ENCODE data around the gene DOC2A. TPM values are rescaled to one million over a fixed set of nuclear protein-coding genes. Genes with fewer than 3 reads are reported as not detected.

DOC2A gene
- polyA plus RNA-seq, 2 donors: 0.69 to 3.0 TPM

DNA sequence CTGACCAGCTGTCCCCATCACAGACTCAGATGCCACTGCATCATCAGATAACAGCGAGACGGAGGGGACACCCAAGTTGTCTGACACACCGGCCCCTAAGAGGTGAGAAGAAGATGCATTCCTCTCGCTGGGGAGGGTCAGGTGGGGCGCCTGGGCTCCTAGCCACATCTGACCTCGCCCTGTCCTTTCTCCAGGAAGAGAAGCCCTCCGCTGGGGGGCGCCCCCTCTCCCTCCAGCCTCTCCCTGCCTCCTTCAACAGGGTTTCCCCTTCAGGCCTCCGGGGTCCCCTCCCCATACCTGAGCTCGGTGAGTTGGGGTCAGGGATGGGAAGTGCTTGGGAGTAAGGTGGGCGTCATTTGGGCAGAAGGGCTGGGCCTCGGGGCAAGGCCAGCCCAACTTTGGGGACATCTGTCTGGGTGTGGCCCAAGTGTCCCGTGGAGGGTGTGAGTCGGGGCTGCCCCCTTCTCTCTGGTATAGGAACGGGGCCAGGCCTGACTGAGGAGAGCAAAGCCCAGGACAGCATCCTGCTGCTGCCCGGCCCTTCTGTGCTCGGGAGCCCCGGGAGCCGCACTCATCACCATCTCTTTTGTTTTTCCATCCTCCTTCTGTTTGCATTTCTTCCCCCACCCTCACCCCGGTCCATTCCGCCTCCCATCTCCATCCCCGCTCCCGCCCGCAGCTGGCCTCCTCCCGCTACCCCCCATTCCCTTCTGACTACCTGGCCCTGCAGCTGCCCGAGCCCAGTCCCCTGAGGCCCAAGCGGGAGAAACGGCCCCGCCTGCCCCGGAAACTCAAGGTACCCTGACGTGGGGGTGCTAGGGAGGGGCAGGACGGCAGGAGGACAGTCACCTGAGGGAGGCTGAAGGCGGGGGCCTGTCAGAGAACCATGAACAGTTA lies 9.8 kb downstream of the DOC2A start:
- no peak overlapping the region for H3K4me3 ChIP-seq (ENCODE audit: low read depth in 1 of 2, low read length in 2 of 2)
- peaks cover 0 to 18% of the 10 kb centered on the region in 2 donors for H3K36me3 ChIP-seq (ENCODE audit: control insufficient read depth in 2 of 2, insufficient read depth in 2 of 2, low read length in 1 of 2)
- no peaks in the 10 kb centered on the region for H3K27me3 ChIP-seq (ENCODE audit: control insufficient read depth in 1 of 2, insufficient read depth in 2 of 2, low read length in 2 of 2)
- H3K4me1 ChIP-seq (ENCODE audit: control insufficient read depth in 2 of 2, insufficient read depth in 2 of 2, low read length in 1 of 2): peaks cover 0 to 5% of the 10 kb centered on the region in 2 donors
- 82 to 84% methylated on average over 33 of the region's 33 CpGs for WGBS, 2 donors
- H3K9me3 ChIP-seq (ENCODE audit: control insufficient read depth in 2 of 2, insufficient read depth in 1 of 2, low read depth in 1 of 2, low read length in 1 of 2): no peaks in the 10 kb centered on the region
- H3K27ac ChIP-seq (ENCODE audit: low read depth in 2 of 2, low read length in 1 of 2): no peak overlapping the region

DNA sequence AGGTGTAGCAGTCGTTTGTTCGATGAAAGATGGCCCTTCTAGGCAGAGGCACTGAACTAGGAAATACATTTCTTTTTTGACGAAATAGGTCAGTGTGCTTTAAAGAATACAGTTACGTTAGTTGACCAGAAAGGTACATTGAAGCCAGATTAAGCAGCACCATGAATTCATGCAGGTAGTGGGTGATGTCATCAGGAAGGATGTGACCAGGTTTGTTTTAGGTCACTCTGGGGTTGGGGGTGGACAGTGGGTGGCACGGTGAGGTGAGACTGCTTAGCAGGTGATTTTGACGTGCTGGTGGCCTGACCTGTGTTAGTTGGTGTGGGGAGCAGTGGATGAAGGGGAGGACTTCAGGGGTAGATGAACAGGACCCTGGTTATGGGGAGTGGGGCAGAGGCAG lies 11.2 kb downstream of the DOC2A start:
- H3K27me3 ChIP-seq (ENCODE audit: control insufficient read depth in 1 of 2, insufficient read depth in 2 of 2, low read length in 2 of 2): no peaks in the 10 kb centered on the region

DNA sequence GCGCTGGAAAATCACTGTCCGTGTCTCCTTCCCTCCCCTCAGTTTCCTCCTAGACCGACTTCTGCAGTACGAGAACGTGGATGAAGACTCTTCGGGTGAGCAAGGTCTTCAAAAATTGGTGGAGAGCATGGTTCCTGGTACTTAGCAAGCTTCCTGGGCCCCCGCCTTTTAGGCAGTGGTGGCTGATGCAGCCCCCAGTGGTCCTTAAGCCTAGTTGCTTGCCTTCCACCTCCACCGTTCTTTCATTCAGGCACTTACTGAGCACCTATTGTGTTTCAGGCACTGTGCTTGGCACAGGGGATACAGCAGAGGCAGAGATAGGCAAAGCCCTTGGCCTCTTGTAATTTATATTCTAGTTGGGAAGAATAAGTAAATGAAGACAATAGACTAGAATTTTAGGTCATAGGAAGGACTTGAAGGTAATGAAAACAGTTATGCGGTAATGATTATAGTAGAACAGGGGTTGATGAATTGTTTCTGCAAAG lies 14.0 kb downstream of the DOC2A start:
- Histone ChIP-seq H3K4me3 (ENCODE audit: low read depth in 1 of 2, low read length in 2 of 2) (peak overlapping the region; percentile 68 to 77), H3K4me1 (ENCODE audit: control insufficient read depth in 2 of 2, insufficient read depth in 2 of 2, low read length in 1 of 2) (peaks cover 8% of the 10 kb centered on the region in 2 donors), H3K36me3 (ENCODE audit: control insufficient read depth in 2 of 2, insufficient read depth in 2 of 2, low read length in 1 of 2) (peaks cover 12 to 24% of the 10 kb centered on the region in 2 donors), H3K9me3 (ENCODE audit: control insufficient read depth in 2 of 2, insufficient read depth in 1 of 2, low read depth in 1 of 2, low read length in 1 of 2) (no peaks in the 10 kb centered on the region), H3K27ac (ENCODE audit: low read depth in 2 of 2, low read length in 1 of 2) (peak overlapping the region in 1 of 2 donors; percentile 78), H3K27me3 (ENCODE audit: control insufficient read depth in 1 of 2, insufficient read depth in 2 of 2, low read length in 2 of 2) (no peaks in the 10 kb centered on the region)
- WGBS, 2 donors: 16 to 20% methylated on average over 9 of the region's 9 CpGs

More for the DNA sequence above, 11.2 kb downstream of the DOC2A start:
- Histone ChIP-seq H3K27ac (ENCODE audit: low read depth in 2 of 2, low read length in 1 of 2) (no peak overlapping the region), H3K4me3 (ENCODE audit: low read depth in 1 of 2, low read length in 2 of 2) (no peak overlapping the region), H3K9me3 (ENCODE audit: control insufficient read depth in 2 of 2, insufficient read depth in 1 of 2, low read depth in 1 of 2, low read length in 1 of 2) (no peaks in the 10 kb centered on the region), H3K4me1 (ENCODE audit: control insufficient read depth in 2 of 2, insufficient read depth in 2 of 2, low read length in 1 of 2) (peaks cover 2 to 5% of the 10 kb centered on the region in 2 donors), H3K36me3 (ENCODE audit: control insufficient read depth in 2 of 2, insufficient read depth in 2 of 2, low read length in 1 of 2) (peaks cover 0 to 18% of the 10 kb centered on the region in 2 donors)
- WGBS, 2 donors: 89 to 90% methylated on average over 6 of the region's 6 CpGs

DNA sequence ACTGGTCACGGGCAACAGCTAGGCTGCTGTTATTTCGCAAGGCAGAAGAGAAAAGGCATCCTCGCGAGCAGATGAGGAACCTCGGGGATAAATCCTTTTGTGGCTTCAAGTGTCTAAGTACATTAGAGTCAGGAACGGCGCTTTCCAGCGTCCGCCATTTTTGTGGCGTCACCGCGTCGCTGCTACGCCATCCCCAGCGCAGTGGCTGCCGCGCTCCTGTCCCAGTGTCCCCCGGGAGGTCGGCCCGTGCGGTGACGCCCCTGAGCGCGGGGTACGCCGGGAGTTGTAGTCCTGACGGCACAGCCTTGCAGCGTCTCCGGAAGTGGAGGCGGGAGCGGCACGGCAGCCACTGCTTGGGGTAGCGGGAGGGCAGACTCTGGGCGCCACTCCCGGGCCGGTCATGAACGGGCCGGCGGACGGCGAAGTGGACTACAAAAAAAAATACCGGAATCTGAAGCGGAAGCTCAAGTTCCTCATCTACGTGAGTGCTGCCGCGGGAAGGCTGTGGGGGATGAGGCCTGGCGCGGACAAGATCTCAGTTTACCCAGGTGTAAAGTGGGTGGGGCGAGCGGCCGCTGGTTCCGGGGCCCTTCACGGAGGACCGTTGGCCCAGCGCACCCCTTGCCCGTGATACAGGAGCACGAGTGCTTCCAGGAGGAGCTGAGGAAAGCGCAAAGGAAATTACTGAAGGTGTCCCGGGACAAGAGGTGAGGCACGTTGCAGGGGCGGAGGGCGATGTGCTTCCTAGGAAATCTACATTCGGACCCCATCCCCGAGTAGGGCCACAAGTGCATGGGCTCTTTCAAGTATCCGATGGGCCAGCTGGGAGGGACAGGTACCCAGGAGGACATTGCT lies 14.7 kb downstream of the DOC2A start, which contains the start of gene INO80E:
Gene INO80E, plus strand, starts transcription at position 331 of the 855 bp plus-strand sequence. Its CDS starts 70 bp downstream, at position 401.
- Histone ChIP-seq H3K4me1 (ENCODE audit: control insufficient read depth in 2 of 2, insufficient read depth in 2 of 2, low read length in 1 of 2) (peaks cover 8% of the 10 kb centered on the region in 2 donors), H3K4me3 (ENCODE audit: low read depth in 1 of 2, low read length in 2 of 2) (peak within 1 kb of the TSS; percentile 68 to 77), H3K27me3 (ENCODE audit: control insufficient read depth in 1 of 2, insufficient read depth in 2 of 2, low read length in 2 of 2) (no peaks in the 10 kb centered on the region), H3K9me3 (ENCODE audit: control insufficient read depth in 2 of 2, insufficient read depth in 1 of 2, low read depth in 1 of 2, low read length in 1 of 2) (no peaks in the 10 kb centered on the region), H3K27ac (ENCODE audit: low read depth in 2 of 2, low read length in 1 of 2) (peak within 1 kb of the TSS; percentile 93 to 98), H3K36me3 (ENCODE audit: control insufficient read depth in 2 of 2, insufficient read depth in 2 of 2, low read length in 1 of 2) (peaks cover 12 to 25% of the 10 kb centered on the region in 2 donors)
- 0% methylated on average over 65 of the region's 65 CpGs for WGBS, 2 donors

DNA sequence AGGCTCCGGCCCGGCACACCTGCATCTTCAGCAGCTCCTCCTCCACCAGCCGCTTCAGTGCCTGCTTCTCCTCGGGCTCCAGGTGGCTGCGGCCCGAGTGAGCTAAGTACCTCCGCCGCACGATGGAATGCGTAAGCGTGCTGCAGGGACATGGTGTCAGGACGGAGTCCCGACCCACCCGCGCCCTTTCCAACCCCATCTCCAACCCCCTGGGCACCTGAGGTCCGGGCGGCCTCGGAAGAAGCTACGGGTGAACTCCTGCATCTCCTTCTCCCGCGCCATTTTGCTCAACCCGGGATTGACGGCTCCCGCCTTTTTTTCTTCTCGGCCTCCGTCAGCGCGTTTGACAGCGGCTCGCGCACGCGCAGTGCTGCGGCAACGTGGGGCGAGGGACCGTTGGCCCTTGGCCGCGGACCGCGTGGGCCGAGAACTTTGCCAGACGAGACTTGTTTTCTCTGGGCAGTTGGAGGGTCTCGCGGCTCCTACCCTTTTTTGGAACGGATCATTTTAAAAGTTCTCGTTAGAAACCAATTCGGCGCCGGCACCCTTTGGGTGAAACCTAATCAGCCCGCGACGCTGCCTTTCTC lies 15.4 kb downstream of the DOC2A start, which contains the start of gene HIRIP3:
Gene HIRIP3, minus strand, starts transcription at position 294 of the 587 bp plus-strand sequence. Its CDS starts 12 bp downstream, at position 282.
- no peaks in the 10 kb centered on the region for H3K9me3 ChIP-seq (ENCODE audit: control insufficient read depth in 2 of 2, insufficient read depth in 1 of 2, low read depth in 1 of 2, low read length in 1 of 2)
- 0 to 1% methylated on average over 53 of the region's 53 CpGs for WGBS, 2 donors
- no peaks in the 10 kb centered on the region for H3K27me3 ChIP-seq (ENCODE audit: control insufficient read depth in 1 of 2, insufficient read depth in 2 of 2, low read length in 2 of 2)
- peaks cover 12 to 25% of the 10 kb centered on the region in 2 donors for H3K36me3 ChIP-seq (ENCODE audit: control insufficient read depth in 2 of 2, insufficient read depth in 2 of 2, low read length in 1 of 2)
- peaks cover 8% of the 10 kb centered on the region in 2 donors for H3K4me1 ChIP-seq (ENCODE audit: control insufficient read depth in 2 of 2, insufficient read depth in 2 of 2, low read length in 1 of 2)
- peak within 1 kb of the TSS; percentile 93 to 98 for H3K27ac ChIP-seq (ENCODE audit: low read depth in 2 of 2, low read length in 1 of 2)
- peak within 1 kb of the TSS; percentile 68 to 77 for H3K4me3 ChIP-seq (ENCODE audit: low read depth in 1 of 2, low read length in 2 of 2)

DNA sequence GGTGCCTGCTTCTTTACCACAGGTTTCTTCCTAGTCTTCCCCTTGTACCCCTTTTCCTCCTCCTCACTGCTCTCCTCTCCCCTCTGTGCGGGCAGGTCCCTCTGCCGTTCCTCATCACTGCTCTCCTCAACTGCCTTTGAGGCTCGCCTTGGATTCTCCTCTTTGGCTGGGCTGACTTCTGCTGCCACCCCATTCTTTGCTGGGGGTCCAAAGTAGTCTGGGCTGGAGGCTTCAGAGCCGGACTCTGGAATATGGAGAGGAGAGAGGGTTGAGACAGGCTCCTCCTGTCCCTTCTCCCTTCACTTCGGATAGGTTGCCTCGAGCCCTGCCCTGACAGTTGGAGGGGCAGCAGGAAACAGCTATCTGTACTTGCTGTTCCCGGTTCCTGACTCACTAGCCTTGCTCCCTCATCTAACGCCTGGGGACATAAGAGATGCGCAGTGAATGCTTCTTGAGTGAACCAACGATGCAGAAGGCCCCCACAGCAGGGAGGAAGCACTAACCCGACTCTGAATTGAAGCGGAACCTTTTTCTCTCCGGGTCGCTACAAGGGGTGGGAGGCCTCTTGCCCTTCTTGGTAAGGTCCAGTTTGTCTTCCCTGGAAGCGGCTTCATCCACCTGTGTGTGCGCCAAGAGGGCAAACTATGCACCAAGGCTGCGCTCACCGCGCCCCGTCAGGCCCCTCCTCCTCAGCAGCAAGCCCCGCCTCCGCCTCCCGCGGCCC lies 16.1 kb downstream of the DOC2A start:
- Histone ChIP-seq H3K27ac (ENCODE audit: low read depth in 2 of 2, low read length in 1 of 2) (peak overlapping the region; percentile 93 to 98), H3K27me3 (ENCODE audit: control insufficient read depth in 1 of 2, insufficient read depth in 2 of 2, low read length in 2 of 2) (no peaks in the 10 kb centered on the region), H3K4me1 (ENCODE audit: control insufficient read depth in 2 of 2, insufficient read depth in 2 of 2, low read length in 1 of 2) (peaks cover 8% of the 10 kb centered on the region in 2 donors), H3K36me3 (ENCODE audit: control insufficient read depth in 2 of 2, insufficient read depth in 2 of 2, low read length in 1 of 2) (peaks cover 12 to 23% of the 10 kb centered on the region in 2 donors), H3K9me3 (ENCODE audit: control insufficient read depth in 2 of 2, insufficient read depth in 1 of 2, low read depth in 1 of 2, low read length in 1 of 2) (no peaks in the 10 kb centered on the region), H3K4me3 (ENCODE audit: low read depth in 1 of 2, low read length in 2 of 2) (peak overlapping the region; percentile 68 to 77)
- WGBS, 2 donors: 6 to 8% methylated on average over 24 of the region's 24 CpGs

DNA sequence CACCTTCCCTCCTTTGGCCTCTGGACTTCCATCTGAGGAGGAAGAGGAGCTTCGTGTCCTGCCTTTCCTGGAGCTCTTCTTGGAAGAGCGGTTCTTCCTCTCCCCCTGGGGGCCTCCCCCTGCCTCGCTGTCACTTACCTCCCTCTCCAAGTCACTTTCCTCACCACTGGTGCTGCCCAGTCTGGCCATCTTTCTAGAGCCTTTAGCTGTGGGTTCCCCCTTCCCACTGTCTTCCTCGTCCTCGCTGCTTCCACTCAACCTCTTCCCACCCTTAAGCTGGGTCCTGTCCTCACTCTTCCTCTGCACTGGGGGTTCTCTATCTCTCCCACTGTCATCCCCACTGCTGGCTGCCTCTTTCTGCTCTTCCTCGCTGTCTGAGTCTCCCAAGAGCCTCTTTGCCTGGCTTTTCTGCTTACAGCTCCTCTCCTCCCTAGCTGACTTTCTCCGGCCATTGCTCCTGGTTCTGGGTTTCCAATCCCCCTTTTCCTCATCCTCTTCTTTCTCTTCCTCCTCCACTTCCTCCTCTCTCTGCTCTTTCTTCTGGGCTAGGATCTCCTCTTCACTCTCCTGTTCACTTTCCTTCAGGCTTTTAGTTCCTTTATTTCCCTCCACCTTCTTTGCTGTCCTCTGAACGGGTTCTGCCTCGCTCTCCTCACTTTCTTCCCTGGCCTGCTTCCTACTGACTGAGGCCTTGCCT lies 16.8 kb downstream of the DOC2A start:
- Histone ChIP-seq H3K27ac (ENCODE audit: low read depth in 2 of 2, low read length in 1 of 2) (peak overlapping the region; percentile 93 to 98), H3K4me3 (ENCODE audit: low read depth in 1 of 2, low read length in 2 of 2) (no peak overlapping the region), H3K9me3 (ENCODE audit: control insufficient read depth in 2 of 2, insufficient read depth in 1 of 2, low read depth in 1 of 2, low read length in 1 of 2) (no peaks in the 10 kb centered on the region), H3K4me1 (ENCODE audit: control insufficient read depth in 2 of 2, insufficient read depth in 2 of 2, low read length in 1 of 2) (peaks cover 8% of the 10 kb centered on the region in 2 donors), H3K36me3 (ENCODE audit: control insufficient read depth in 2 of 2, insufficient read depth in 2 of 2, low read length in 1 of 2) (peaks cover 12 to 27% of the 10 kb centered on the region in 2 donors), H3K27me3 (ENCODE audit: control insufficient read depth in 1 of 2, insufficient read depth in 2 of 2, low read length in 2 of 2) (no peaks in the 10 kb centered on the region)
- WGBS, 2 donors: 82 to 92% methylated on average over 9 of the region's 9 CpGs

DNA sequence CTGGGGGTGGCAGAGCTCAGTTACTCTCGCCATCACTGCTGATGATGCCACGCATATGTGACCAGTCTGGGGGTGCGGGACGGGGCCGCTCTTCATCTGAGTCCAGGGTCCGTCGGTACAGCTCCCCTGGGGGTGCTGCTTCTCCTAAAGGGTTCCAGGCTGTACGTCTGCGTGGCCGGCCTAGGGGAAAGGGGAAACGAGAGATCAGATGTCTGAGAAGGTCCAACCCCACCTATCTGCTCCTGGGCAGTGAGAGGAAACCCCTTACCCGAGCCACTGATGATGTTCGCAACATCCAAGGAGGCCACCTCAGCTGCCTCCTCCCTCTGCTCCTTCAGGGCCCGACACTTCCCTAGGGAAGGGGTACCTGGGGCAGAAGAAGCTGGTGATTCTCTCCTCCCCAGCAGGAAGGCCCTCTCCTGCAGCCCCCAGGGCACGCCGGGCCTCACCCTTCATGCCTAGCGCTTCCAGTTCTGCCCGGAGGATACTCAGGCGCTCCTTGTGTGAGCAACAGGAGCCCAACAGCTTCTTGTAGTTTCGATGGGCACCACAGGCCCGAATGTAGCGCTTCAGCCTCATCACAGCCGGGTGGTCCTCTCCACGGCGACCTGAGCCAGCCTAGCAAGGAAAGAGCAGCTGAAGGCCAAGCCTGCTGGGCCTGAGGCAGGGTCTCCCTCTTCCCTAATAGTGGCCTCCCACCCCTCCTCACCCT lies 17.5 kb downstream of the DOC2A start:
- no peak overlapping the region for H3K27ac ChIP-seq (ENCODE audit: low read depth in 2 of 2, low read length in 1 of 2)
- WGBS, 2 donors: 88 to 93% methylated on average over 23 to 25 of the region's 25 CpGs
- H3K4me3 ChIP-seq (ENCODE audit: low read depth in 1 of 2, low read length in 2 of 2): no peak overlapping the region
- H3K36me3 ChIP-seq (ENCODE audit: control insufficient read depth in 2 of 2, insufficient read depth in 2 of 2, low read length in 1 of 2): peaks cover 12 to 32% of the 10 kb centered on the region in 2 donors
- peaks cover 8% of the 10 kb centered on the region in 2 donors for H3K4me1 ChIP-seq (ENCODE audit: control insufficient read depth in 2 of 2, insufficient read depth in 2 of 2, low read length in 1 of 2)
- H3K9me3 ChIP-seq (ENCODE audit: control insufficient read depth in 2 of 2, insufficient read depth in 1 of 2, low read depth in 1 of 2, low read length in 1 of 2): no peaks in the 10 kb centered on the region
- H3K27me3 ChIP-seq (ENCODE audit: control insufficient read depth in 1 of 2, insufficient read depth in 2 of 2, low read length in 2 of 2): no peaks in the 10 kb centered on the region

All from esophagus (tissue), 2 donors.